Colonic mucosa (tissue), 4 donors: Measurements from ENCODE around the gene FZR1. TPM values are rescaled to one million over a fixed set of nuclear protein-coding genes. Genes with fewer than 3 reads are reported as not detected.

Experiments
- DNase-seq: peaks from one replicate; pipeline ENCODE4 v3.0.0-alpha.2; 2020
- H3K27ac ChIP-seq: fragments of 200-600 bp; one replicate; pipeline ENCODE4 v1.8.0; 2021
- H3K27me3 ChIP-seq: fragments of 200-600 bp; one replicate; pipeline ENCODE4 v1.8.0; 2021
- H3K36me3 ChIP-seq: fragments of 200-600 bp; one replicate; pipeline ENCODE4 v1.8.0; 2021
- H3K4me1 ChIP-seq: fragments of 200-600 bp; one replicate; pipeline ENCODE4 v1.8.0; 2021; ENCODE audit warnings: mild to moderate bottlenecking
- H3K4me3 ChIP-seq: fragments of 200-600 bp; one replicate; pipeline ENCODE4 v1.8.0; 2021
- H3K9ac ChIP-seq, 2 donors: one replicate each; pipeline ENCODE4 v1.7.0; 2013; ENCODE audit warnings: control low read depth in 2 of 2, low read depth in 2 of 2, low read length in 2 of 2
- H3K9me3 ChIP-seq: fragments of 200-600 bp; one replicate; pipeline ENCODE4 v1.8.0; 2021
- intact Hi-C: fragments of 100-400 bp; cut with DNase I; formaldehyde crosslinking; loops from one replicate; pipeline ENCODE4 v1.14.1; 2022
- total RNA-seq, 2 donors: library from RNA; stranded (reverse); fragmentation: NEBNext Ultra II Directional in 1 of 2; extraction: Animal tissue kit (Norgen Biotek cat#: 25700) in 1 of 2; gene quantifications; one replicate each; pipeline ENCODE4 v1.2.1, GENCODE V29; 2021
- TF ChIP-seq, protein P1 (sequence below): fragments of 200-600 bp; IDR thresholded peaks from one replicate; pipeline ENCODE4 v1.8.0; 2022; ENCODE audit warnings: antibody characterized with exemption, mild to moderate bottlenecking
- donor health status: healthy.
- donor health status: DM: no; HTN: no; CAD: no.
- donor health status: DM: no; HTN: no; CAD: no.

FZR1 gene
- total RNA-seq, 2 donors from 2014 or later, result 45.8 to 62.5 TPM

DNA sequence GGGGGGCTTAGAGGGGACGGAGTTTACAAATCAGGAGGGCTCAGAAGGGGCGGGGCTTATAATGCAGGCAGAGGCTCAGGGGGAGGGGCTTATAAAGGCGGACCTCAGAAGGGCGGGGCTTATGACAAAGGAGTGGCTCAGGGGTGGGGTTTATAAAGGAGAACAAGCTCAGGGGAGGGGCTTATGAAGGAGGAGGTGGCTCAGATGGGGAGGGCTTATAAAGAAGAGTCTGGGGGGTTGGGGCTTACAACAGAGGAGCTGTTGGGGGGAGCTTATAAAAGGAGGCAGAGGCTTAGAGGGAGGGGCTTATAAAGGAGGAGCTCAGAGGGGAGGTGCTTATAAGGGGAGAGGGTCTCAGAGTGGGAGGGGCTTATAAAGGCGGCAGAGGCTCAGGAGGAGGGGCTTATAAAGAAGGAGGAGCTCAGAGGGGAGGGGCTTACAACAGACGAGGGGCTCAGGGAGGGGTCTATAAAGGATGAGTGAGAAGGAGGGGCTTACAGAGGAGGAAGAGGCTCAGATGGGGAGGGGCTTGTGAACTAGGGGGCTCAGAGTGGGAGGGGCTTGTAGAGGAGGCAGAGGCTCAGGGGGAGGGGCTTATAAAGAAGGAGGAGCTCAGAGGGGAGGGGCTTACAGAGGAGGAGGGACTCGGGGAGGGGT lies 26.8 kb upstream of the FZR1 start:
- Histone ChIP-seq H3K36me3 (no peaks in the 10 kb centered on the region), H3K4me3 (no peak overlapping the region), H3K27me3 (no peaks in the 10 kb centered on the region), H3K27ac (no peak overlapping the region), H3K4me1 (peaks cover 3% of the 10 kb centered on the region), H3K9me3 (no peaks in the 10 kb centered on the region), H3K9ac (no peak overlapping the region)
- DNase-seq, result no peak
- intact Hi-C loops, result no loop called here
- TF ChIP-seq, protein P1, sequence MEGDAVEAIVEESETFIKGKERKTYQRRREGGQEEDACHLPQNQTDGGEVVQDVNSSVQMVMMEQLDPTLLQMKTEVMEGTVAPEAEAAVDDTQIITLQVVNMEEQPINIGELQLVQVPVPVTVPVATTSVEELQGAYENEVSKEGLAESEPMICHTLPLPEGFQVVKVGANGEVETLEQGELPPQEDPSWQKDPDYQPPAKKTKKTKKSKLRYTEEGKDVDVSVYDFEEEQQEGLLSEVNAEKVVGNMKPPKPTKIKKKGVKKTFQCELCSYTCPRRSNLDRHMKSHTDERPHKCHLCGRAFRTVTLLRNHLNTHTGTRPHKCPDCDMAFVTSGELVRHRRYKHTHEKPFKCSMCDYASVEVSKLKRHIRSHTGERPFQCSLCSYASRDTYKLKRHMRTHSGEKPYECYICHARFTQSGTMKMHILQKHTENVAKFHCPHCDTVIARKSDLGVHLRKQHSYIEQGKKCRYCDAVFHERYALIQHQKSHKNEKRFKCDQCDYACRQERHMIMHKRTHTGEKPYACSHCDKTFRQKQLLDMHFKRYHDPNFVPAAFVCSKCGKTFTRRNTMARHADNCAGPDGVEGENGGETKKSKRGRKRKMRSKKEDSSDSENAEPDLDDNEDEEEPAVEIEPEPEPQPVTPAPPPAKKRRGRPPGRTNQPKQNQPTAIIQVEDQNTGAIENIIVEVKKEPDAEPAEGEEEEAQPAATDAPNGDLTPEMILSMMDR, result no peak

DNA sequence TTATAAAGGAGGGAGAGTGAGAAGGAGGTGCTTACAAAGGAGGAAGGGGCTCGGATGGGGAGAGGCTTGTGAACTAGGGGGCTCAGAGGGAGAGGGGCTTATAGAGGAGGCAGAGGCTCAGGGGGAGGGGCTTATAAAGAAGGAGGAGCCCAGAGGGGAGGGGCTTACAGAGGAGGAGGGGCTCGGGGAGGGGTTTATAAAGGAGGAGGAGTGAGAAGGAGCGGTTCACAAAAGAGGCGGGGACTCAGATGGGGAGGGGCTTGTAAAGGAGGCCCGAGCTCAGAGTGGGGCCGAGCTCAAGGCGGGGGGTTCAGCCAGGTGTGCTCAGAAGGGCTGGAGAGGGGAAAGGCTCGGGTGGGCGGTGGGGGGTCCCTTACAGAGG lies 26.3 kb upstream of the FZR1 start:
- Histone ChIP-seq H3K4me1 (peaks cover 3% of the 10 kb centered on the region), H3K9ac (no peak overlapping the region), H3K4me3 (peak overlapping the region; percentile 23), H3K9me3 (no peaks in the 10 kb centered on the region), H3K27ac (no peak overlapping the region), H3K36me3 (no peaks in the 10 kb centered on the region), H3K27me3 (no peaks in the 10 kb centered on the region)
- TF ChIP-seq, protein P1, result no peak
- intact Hi-C loops, result no loop called here
- peak; percentile 55 for DNase-seq

DNA sequence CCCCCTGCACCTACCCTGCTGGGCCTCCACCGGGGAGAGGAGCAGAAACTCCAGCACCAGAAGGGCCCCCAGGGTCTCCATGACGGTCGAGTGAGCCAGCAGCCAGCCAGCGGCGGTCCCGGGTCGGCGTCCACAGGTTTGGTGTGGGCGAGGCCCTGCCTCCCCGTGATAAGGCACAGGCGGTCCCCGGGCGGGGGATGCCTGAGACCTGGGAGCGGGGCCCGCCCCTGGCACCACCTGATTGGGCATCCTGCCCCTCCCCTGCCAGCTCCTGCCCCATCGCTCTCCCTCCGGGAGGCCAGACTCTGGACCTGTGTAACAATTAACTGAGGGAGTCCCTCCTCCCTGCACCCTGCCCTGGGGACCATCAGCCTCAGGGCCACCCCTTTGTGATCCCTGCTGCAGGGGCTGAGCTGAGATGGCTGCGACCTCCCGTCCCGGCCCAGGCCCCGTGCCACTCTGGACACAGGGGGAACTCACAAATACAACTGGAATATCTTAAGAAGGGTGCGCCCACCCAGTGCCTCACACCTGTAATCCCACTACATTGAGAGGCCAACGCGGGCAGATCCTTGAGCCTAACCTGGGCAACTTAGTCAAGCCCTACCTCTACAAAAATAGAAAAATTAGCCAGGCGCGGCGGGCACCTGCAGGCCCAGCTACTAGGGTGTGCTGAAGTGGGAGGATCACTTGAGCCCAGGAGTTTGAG lies 25.6 kb upstream of the FZR1 start, which contains the start of gene SMIM24:
TSS of gene SMIM24 (minus strand) at position 143 of the 709 bp plus-strand sequence. CDS start at position 81, 62 bp downstream.
- peak within 1 kb of the TSS; percentile 23 for H3K4me3 ChIP-seq
- no peaks in the 10 kb centered on the region for H3K9me3 ChIP-seq
- DNase-seq, result peak; percentile 84
- peak within 1 kb of the TSS in 1 of 2 donors; percentile 31 for H3K9ac ChIP-seq
- TF ChIP-seq, protein P1, result no peak
- no peaks in the 10 kb centered on the region for H3K27me3 ChIP-seq
- peaks cover 3% of the 10 kb centered on the region for H3K4me1 ChIP-seq
- no peak within 1 kb of the TSS for H3K27ac ChIP-seq
- H3K36me3 ChIP-seq, result no peaks in the 10 kb centered on the region
- intact Hi-C loops, result no loop called here

DNA sequence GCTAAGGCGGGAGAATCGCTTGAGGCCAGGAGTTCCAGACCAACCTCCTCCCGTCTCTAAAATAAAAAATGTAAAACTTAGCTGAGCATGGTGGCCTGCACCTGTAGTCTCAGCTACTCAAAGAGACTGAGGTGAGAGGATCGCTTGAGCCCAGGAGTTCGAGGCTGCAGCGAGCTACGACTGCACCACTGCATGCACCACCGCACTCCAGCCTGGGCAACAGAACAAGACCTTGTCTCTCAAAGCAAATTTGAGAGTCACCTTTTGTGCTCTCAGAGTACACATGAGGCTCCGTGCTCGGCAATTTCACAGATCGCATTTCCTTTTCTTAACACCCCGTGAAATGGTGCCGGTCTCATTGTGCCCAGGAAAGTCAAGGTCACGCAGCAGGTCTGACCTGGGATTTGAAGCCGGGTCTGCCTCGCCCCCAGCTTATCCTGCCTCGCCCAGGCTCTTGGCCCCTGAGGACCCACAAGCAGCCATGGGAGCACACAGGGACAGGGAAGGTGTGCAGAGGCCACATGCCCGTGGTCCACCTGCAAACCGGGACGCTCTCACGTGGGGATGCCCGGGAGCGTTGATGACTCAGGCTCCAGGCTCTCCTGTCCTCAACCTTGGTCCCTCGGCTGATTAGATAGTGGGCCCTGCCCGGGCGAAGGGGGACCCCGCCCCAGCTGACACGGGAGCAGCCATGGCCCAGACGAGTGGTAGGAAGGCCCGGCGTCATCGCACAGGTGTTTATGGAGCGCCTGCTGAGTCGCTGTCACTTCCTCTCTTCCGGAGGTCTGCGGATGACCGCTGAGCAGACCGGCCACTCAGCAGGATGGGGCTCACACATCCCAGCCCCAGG lies 24.6 kb upstream of the FZR1 start:
- TF ChIP-seq, protein P1, result no peak
- Histone ChIP-seq H3K27ac (no peak overlapping the region), H3K9ac (no peak overlapping the region), H3K36me3 (no peaks in the 10 kb centered on the region), H3K27me3 (no peaks in the 10 kb centered on the region), H3K9me3 (no peaks in the 10 kb centered on the region), H3K4me3 (no peak overlapping the region), H3K4me1 (peaks cover 3% of the 10 kb centered on the region)
- intact Hi-C loops, result no loop called here
- no peak for DNase-seq

DNA sequence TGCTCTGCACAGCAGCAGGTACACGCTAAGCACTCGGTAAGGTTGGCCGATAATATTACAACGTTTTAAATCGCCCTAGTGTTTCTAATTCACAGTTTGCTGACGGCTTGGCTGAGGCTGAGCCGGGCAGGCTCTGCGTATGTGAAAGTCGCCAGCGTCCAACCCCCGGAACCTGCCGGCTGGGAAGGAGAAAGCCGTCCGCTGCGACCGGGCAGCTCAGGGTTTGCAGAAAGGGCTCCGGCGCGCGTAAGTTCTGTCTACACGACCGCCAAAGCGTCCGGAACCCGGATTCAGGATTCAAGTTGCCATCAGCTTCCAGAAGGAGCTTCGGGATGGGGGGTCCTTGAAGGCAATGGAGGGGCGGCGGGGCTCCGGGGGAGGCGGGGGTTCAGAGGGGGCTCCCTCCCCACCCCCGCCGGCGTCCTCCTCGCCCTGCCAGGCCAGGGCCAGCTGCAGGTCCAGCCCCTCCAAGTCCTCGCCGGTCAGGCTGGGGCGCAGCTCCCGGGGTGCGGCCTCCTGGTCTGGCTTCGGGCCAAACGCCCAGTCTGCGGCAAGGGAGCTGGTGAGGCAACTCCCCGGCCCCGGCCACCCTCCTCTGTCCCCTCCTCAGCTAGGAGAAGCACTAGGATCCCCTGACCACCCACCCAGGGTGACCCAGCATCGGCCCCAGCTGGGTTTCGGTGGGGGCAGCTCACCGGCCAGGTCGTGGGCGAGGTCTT lies 23.4 kb upstream of the FZR1 start:
- H3K27me3 ChIP-seq, result no peaks in the 10 kb centered on the region
- TF ChIP-seq, protein P1, result no peak
- peak overlapping the region; percentile 48 for H3K4me3 ChIP-seq
- no peaks in the 10 kb centered on the region for H3K9me3 ChIP-seq
- H3K36me3 ChIP-seq, result no peaks in the 10 kb centered on the region
- DNase-seq, result peak; percentile 76
- peaks cover 3% of the 10 kb centered on the region for H3K4me1 ChIP-seq
- H3K27ac ChIP-seq, result peak overlapping the region; percentile 50
- intact Hi-C loops, result no loop called here
- peak overlapping the region; percentile 65 to 76 for H3K9ac ChIP-seq
